DMS153 (cell line): ENCODE results near the gene ADCY4.
"Not testable (repeated sequence)": the region's sequence is repeated elsewhere in the genome, so short reads cannot be mapped to it uniquely, and the experiment has no call there.

Source experiments
- DNase-seq: peaks from one replicate; lab custom pipeline; 2025; lab: John Stamatoyannopoulos, UW

ADCY4 gene

GRCh38 chr14:24366721-24367513 lies 32.0 kb upstream of the ADCY4 start:
- peak; percentile 97 for DNase-seq

GRCh38 chr14:24366413-24366720 lies 31.5 kb upstream of the ADCY4 start:
- no peak for DNase-seq

DNA sequence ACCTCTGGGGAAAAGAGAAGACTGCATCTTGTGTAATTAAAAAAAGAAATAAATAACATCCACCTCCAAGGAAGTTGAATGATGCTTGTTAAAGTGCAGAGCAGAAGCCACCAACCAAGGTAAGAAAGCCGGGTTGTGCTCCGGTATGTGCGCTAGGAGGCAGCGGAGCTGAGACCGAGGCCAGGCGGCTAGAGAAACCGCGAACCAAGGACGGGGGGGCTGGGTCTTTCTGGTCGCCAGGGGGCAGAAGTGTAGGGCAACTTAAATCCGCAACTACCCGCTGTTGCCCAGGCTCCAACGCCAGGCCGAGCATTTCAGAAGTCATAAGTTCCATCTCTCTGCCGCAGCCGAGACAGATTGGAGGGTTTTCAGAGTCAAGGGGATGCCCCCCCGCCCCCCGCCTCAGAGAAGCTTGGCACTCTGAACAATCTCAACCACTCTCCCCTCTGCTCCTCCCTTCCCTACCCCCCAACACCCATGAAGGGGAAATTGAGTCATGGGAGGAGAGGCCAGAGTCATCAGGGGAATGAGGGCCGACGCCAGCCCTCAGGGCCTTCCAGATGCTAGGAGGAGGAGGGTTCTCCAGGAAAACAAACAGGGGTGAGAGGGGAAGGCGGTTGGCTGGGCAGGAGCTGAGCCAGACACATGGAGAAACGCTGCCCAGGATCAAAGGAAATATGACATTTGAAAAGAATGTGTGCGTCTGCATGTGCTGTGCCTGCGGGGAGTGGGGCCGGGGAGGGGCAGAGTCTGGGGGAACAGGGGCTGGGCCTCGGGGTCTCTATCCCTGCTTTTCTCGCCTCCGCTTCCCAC lies 30.9 kb upstream of the ADCY4 start:
- peak; percentile 75 for DNase-seq

- no peak for DNase-seq
Measured at GRCh38 chr14:24364841-24365240, 30.0 kb upstream of the ADCY4 start.

- DNase-seq = no peak
Measured at GRCh38 chr14:24363401-24363800, 28.5 kb upstream of the ADCY4 start.

- no peak for DNase-seq
Measured at GRCh38 chr14:24362241-24362960, 27.5 kb upstream of the ADCY4 start.

GRCh38 chr14:24361326-24361725 lies 26.5 kb upstream of the ADCY4 start:
- no peak for DNase-seq

DNA sequence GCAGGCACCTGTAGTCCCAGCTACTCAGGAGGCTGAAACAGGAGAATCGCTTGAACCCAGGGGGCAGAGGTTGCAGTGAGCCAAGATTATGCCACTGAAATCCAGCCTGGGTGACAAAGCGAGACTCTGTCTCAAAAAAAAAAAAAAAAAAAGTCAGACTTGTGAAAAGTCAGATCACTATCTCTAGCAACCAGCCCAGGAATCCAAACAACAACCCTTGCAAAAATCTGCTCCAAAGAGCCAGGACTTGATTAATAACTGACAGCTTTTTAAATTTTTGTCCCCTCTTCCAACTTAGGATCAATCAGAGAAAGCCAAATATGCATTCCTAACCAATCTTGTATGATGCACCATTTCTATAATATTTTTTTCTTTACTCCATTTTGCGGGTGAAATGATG lies 25.4 kb upstream of the ADCY4 start:
- no peak for DNase-seq

GRCh38 chr14:24356208-24356607 lies 21.3 kb upstream of the ADCY4 start:
- no peak for DNase-seq

DNA sequence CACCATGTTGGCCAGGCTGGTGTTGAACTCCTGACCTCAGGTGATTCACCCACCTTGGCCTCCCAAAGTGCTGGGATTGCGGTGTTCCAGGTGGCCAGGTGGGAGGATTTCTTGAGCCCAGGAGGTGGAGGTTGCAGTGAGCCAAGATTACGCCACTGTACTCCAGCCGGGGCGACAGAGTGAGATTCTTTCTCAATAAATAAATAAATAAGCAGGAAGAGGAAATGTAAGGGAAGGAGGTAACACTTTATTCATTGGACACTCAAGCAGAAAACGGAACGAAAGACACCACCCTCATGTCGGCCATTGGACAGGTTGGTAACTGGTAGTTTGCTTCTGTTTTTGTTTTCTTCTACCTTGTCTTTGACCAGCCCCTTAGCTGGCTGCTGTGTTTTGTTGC lies 20.1 kb upstream of the ADCY4 start:
- DNase-seq = no peak

- DNase-seq = not testable (repeated sequence)
Measured at GRCh38 chr14:24354482-24354825, 19.6 kb upstream of the ADCY4 start.

GRCh38 chr14:24353559-24354481 lies 18.9 kb upstream of the ADCY4 start:
- DNase-seq = no peak

- DNase-seq = no peak
Measured at GRCh38 chr14:24351517-24351916, 16.6 kb upstream of the ADCY4 start.

- no peak for DNase-seq
Measured at GRCh38 chr14:24349742-24350141, 14.9 kb upstream of the ADCY4 start.

DNA sequence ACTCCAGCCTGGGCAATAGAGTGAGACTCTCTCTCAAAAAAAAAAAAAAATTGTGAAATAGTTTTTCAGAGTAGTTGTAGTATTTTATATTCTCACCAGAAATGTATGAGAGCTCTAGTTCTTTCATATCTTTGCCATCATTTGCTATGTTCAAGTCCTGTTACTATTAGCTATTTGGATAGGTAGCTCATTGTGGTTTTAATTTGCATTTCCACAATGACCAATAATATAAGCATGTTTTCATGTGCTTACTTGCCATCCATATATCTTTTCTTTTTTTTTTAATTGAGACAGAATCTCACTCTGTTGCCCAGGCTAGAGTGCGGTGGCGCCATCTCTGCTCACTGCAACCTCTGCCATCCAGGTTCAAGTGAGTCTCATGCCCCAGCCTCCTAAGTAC lies 13.3 kb upstream of the ADCY4 start:
- no peak for DNase-seq

DNA sequence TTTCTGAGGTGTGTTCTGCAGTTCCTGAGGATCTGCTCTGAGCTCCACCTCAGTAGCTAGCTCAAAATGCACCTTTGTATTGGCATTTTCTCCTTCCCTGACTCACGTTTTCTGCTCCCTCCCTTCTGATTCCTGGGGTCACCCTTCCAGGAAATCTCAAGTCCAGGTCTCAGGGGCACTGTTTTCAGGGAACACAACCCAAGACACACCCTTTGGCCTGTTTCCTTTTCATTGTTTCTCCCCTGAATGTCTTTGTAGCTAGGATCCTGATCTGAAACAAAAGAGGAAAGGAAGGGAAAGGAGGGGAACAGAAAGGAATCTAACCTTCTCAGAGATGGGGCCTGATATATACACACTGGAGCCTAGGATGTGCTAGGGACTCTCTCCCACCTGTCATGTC lies 12.3 kb upstream of the ADCY4 start:
- no peak for DNase-seq

GRCh38 chr14:24343795-24344660 lies 9.2 kb upstream of the ADCY4 start:
- no peak for DNase-seq

GRCh38 chr14:24342889-24343288 lies 8.0 kb upstream of the ADCY4 start:
- DNase-seq = no peak

- no peak for DNase-seq
Measured at GRCh38 chr14:24340606-24341005, 5.7 kb upstream of the ADCY4 start.

DNA sequence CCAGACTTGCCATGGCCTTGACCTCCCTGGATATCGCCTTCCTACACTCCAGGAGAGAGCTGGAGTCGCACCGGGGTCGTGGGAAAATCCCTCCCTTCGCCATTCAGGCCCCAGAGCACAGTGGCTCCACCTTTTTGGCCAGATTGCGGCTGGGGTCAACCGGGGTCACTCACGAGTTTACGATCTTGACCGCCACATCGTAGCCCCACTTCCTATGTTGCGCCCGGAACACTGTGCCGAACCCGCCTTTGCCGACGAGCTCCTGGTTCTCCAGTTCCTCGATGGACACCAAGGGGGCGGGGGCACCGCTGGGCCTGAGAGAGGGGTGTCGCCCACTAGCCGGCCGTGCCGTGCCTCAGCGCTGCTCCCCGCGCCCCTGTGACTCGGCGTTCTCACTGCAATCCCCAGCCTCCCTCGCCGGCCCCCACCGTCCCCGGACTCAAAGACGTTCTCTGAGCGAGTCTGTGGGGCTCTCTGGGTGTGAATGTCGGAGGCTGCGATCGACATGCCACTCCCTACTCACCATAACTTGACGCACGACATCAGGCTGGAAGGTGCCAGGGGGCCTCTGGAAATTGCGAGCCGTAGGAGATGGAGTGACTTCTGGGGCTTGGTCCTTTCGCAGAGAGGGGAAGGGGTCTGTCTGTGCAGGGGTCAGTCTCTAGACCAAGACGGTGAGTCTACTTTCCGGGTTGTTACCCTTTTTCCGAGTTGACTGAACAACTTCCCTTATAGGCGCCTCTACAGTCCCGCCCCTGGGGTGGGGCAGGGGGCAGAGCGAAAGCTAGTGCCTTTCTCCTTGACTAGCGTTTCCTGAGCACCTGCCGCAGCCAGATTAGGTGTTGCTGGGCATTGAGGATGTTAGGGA lies 4.6 kb upstream of the ADCY4 start, which contains the start of gene RIPK3:
Gene RIPK3 (minus strand): TSS at position 708 of the 868 bp plus-strand sequence. CDS start 165 bp downstream, at position 543.
- peak; percentile 61 for DNase-seq
